Central memory CD8-positive, alpha-beta T cell (primary cell): ENCODE measurements around the gene BRI3.

Source experiments
- ATAC-seq: fragments of 150-1000 bp; cut with Tn5 transposase; replicated peaks from 2 replicates; pipeline ENCODE4 v1.10.0; 2022; ENCODE audit warnings: mild to moderate bottlenecking, moderate FRiP score, moderate number of reproducible peaks; ENCODE audit not compliant: poor library complexity, severe bottlenecking; ENCODE audit errors: extremely low read depth
- DNase-seq, 2 donors: peaks; one replicate each; pipeline ENCODE4 v3.0.0; 2021; ENCODE audit warnings: low spot score in 2 of 2
- H3K27ac Mint-ChIP-seq: one replicate; pipeline ENCODE4 v1.8.0; 2022; ENCODE audit warnings: low read depth, mild to moderate bottlenecking, moderate library complexity, mixed read lengths
- H3K27me3 Mint-ChIP-seq: one replicate; pipeline ENCODE4 v1.8.0; 2022; ENCODE audit warnings: mixed read lengths
- H3K36me3 Mint-ChIP-seq: one replicate; pipeline ENCODE4 v1.8.0; 2022; ENCODE audit warnings: mild to moderate bottlenecking, moderate library complexity, mixed read lengths; ENCODE audit not compliant: insufficient read depth
- H3K4me1 Mint-ChIP-seq: one replicate; pipeline ENCODE4 v1.8.0; 2022; ENCODE audit warnings: mixed read lengths
- H3K4me3 Mint-ChIP-seq: one replicate; pipeline ENCODE4 v1.8.0; 2022; ENCODE audit warnings: mild to moderate bottlenecking, moderate library complexity, mixed read lengths
- H3K9me3 Mint-ChIP-seq: one replicate; pipeline ENCODE4 v1.8.0; 2022; ENCODE audit warnings: mixed read lengths

Gene BRI3

GRCh38 chr7:98257701-98258100, 23.8 kb upstream of the BRI3 start:
- Mint-ChIP-seq H3K36me3 (peaks cover 20% of the 10 kb centered on the region), H3K9me3 (no peaks in the 10 kb centered on the region), H3K4me1 (peaks cover 24% of the 10 kb centered on the region), H3K27me3 (no peaks in the 10 kb centered on the region), H3K27ac (no peak overlapping the region), H3K4me3 (no peak overlapping the region)
- no peak for DNase-seq
- ATAC-seq, result no peak

DNA sequence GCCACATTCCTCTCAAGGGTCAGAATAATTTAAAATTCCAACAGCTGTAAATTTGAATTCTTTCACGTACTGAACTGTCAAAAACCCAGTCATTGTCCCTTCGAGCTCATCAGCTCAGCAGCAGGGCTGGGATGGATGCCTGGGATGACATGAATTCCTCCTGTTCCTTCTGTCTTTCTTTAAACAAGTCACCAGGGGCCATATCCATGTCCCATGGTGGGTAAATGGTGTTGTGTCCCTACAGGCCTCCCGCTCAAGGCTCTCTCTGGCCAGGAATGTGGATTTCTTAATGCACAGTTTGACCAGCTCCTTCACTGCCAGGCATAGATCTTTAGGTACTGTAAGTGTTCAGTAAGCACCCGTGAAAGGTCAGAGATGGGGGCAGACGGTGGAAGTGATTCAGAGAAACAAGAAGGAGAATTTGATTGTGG, 15.6 kb upstream of the BRI3 start:
- Mint-ChIP-seq H3K27ac (no peak overlapping the region), H3K4me1 (no peaks in the 10 kb centered on the region), H3K4me3 (no peak overlapping the region), H3K9me3 (no peaks in the 10 kb centered on the region), H3K27me3 (no peaks in the 10 kb centered on the region), H3K36me3 (peaks cover 6% of the 10 kb centered on the region)
- no peak for DNase-seq
- no peak for ATAC-seq

- ATAC-seq (no peak), DNase-seq (no peak)
- Mint-ChIP-seq H3K9me3 (no peaks in the 10 kb centered on the region), H3K4me3 (no peak overlapping the region), H3K27me3 (no peaks in the 10 kb centered on the region), H3K36me3 (peaks cover 6% of the 10 kb centered on the region), H3K4me1 (no peaks in the 10 kb centered on the region), H3K27ac (no peak overlapping the region)
Measured at GRCh38 chr7:98266840-98267239, 14.6 kb upstream of the BRI3 start.

- H3K4me1 Mint-ChIP-seq, result no peaks in the 10 kb centered on the region
- ATAC-seq (no peak), DNase-seq (no peak)
- H3K27me3 Mint-ChIP-seq, result no peaks in the 10 kb centered on the region
- H3K9me3 Mint-ChIP-seq, result no peaks in the 10 kb centered on the region
- no peak overlapping the region for H3K4me3 Mint-ChIP-seq
- H3K27ac Mint-ChIP-seq, result no peak overlapping the region
- H3K36me3 Mint-ChIP-seq, result peaks cover 4% of the 10 kb centered on the region
Measured at GRCh38 chr7:98267303-98267702, 14.2 kb upstream of the BRI3 start.

DNA sequence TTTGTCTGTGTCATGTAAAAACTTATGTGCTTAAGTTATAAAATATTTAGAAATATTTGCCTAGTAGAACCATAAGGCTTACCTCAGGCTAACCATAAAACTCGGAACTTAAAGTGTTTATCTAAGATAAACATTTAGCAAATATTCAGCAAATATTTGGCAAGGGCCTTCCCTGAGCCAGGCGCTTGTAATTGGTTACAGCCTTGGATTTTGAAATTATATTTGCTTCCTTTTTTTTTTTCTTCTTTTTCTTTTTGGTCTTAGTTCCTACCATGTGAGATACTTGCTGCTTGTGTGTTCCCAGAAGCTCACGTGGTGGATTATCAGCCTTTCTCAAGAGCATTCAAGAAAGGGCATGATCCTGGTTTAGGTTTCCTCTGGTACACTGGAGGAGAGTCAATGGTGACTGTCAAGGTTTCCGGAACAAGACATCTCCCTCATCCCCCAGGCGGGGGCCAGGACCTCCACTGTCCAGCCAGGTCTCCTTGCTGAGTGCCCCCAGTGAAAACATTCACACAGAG, 5.2 kb upstream of the BRI3 start:
- no peak overlapping the region for H3K4me3 Mint-ChIP-seq
- H3K9me3 Mint-ChIP-seq, result no peaks in the 10 kb centered on the region
- H3K27me3 Mint-ChIP-seq, result no peaks in the 10 kb centered on the region
- DNase-seq (no peak), ATAC-seq (no peak)
- no peak overlapping the region for H3K27ac Mint-ChIP-seq
- peaks cover 1% of the 10 kb centered on the region for H3K36me3 Mint-ChIP-seq
- no peaks in the 10 kb centered on the region for H3K4me1 Mint-ChIP-seq

DNA sequence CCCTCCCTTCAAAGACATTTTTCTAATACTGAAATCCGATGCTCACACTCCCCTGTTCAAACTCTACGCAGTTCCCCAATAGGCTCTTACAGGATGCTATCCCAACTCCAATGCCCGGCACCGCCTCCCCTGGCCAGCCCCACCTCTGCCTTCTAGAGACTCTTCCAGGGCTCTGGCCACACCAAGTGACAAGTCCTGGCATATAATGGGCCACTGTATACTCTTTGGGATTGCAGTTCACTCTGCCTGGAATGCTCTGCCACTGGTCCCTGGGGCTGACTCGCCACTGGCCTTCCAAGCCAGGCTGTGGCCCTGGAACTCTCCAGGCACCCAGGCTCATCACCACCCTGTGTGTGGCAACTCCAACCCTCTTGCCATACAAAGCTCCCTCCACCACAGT, 3.1 kb upstream of the BRI3 start:
- DNase-seq, result no peak
- Mint-ChIP-seq H3K4me1 (peaks cover 11% of the 10 kb centered on the region), H3K4me3 (no peak overlapping the region), H3K9me3 (no peaks in the 10 kb centered on the region), H3K27ac (no peak overlapping the region), H3K27me3 (no peaks in the 10 kb centered on the region), H3K36me3 (peaks cover 5% of the 10 kb centered on the region)
- no peak for ATAC-seq

DNA sequence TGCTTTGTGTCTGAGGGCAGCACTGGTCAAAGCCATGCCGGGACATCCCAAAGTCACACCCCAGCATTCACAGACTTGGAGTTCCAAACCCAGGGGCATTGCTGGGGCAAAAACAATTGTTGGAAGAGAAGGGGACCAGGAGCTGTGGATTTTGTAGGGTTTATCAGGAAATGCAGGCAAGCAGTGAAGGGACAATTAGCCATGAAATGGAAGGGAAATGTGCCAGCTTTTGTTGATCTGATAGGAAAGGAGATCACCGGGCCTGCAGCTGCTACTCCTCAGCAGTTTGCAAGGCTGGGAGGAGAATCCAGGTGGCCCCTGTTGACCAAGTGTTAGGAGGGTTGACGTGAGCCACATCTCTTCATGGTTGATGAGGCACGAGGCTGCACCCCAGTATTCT, 2.5 kb upstream of the BRI3 start:
- H3K36me3 Mint-ChIP-seq, result peaks cover 5% of the 10 kb centered on the region
- H3K9me3 Mint-ChIP-seq, result no peaks in the 10 kb centered on the region
- peaks cover 11% of the 10 kb centered on the region for H3K4me1 Mint-ChIP-seq
- H3K4me3 Mint-ChIP-seq, result no peak overlapping the region
- H3K27me3 Mint-ChIP-seq, result no peaks in the 10 kb centered on the region
- no peak for DNase-seq
- H3K27ac Mint-ChIP-seq, result no peak overlapping the region
- no peak for ATAC-seq

DNA sequence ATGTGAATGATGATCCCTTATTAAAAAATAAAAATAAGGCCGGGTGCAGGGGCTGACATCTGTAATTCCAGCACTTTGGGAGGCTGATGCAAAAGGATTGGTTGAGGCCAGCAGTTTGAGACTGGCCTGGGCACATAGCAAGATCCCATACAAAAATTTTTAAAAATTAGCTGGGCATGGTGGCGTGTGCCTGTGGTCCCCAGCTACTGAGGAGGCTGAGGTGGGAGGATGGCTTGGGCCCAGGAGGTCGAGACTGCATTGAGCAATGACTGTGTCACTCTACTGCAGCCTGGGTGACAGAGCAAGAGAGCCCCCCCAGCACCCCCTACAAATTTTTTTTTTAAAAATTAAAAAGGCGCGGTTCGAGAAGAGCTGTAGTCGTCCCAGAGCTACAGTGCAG, 1.2 kb upstream of the BRI3 start:
- DNase-seq (no peak), ATAC-seq (no peak)
- Mint-ChIP-seq H3K27ac (peak overlapping the region; percentile 46), H3K4me1 (peaks cover 24% of the 10 kb centered on the region), H3K4me3 (peak overlapping the region; percentile 78), H3K27me3 (no peaks in the 10 kb centered on the region), H3K9me3 (no peaks in the 10 kb centered on the region), H3K36me3 (peaks cover 9% of the 10 kb centered on the region)

- no peaks in the 10 kb centered on the region for H3K9me3 Mint-ChIP-seq
- peak overlapping the region; percentile 71 for H3K27ac Mint-ChIP-seq
- H3K36me3 Mint-ChIP-seq, result peaks cover 9% of the 10 kb centered on the region
- H3K27me3 Mint-ChIP-seq, result no peaks in the 10 kb centered on the region
- ATAC-seq (peak; percentile 27), DNase-seq (peak in 1 of 2 donors; percentile 20)
- peak overlapping the region; percentile 76 for H3K4me3 Mint-ChIP-seq
- peaks cover 24% of the 10 kb centered on the region for H3K4me1 Mint-ChIP-seq
Measured at GRCh38 chr7:98281757-98282606, 496 bp downstream of the BRI3 start.

DNA sequence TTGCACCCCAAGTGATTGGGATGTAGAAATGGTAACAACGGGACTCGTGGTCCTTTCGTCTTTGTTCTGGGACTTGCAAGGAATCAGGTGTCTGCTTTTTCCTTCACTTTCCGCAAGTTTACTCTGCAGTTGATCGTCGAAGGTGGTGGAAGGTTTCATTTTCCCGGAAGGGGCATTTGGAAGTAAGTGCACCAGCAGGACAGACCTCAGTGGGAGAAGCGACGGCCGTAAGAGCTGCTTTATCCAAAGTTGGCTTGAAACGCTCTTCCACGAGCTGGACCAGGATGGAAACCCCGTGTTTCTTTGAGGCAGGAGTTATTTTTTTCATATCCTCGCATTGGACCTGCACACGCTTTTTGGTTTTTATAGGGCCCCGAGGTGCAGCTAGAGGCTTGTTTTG, 1.2 kb downstream of the BRI3 start:
- Mint-ChIP-seq H3K27ac (peak overlapping the region; percentile 71), H3K9me3 (no peaks in the 10 kb centered on the region)

GRCh38 chr7:98283127-98283886, 1.8 kb downstream of the BRI3 start:
- Mint-ChIP-seq H3K36me3 (peaks cover 9% of the 10 kb centered on the region), H3K4me1 (peaks cover 24% of the 10 kb centered on the region), H3K27me3 (no peaks in the 10 kb centered on the region), H3K4me3 (peak overlapping the region; percentile 76), H3K27ac (peak overlapping the region; percentile 71), H3K9me3 (no peaks in the 10 kb centered on the region)
- DNase-seq, result no peak
- ATAC-seq, result no peak

More for the DNA sequence above, 1.2 kb downstream of the BRI3 start:
- Mint-ChIP-seq H3K4me3 (peak overlapping the region; percentile 76), H3K36me3 (peaks cover 9% of the 10 kb centered on the region), H3K27me3 (no peaks in the 10 kb centered on the region), H3K4me1 (peaks cover 24% of the 10 kb centered on the region)
- ATAC-seq (no peak), DNase-seq (no peak)

- no peaks in the 10 kb centered on the region for H3K27me3 Mint-ChIP-seq
- H3K36me3 Mint-ChIP-seq, result peaks cover 8% of the 10 kb centered on the region
- peak overlapping the region; percentile 51 for H3K4me3 Mint-ChIP-seq
- DNase-seq (no peak), ATAC-seq (no peak)
- H3K27ac Mint-ChIP-seq, result no peak overlapping the region
- H3K4me1 Mint-ChIP-seq, result peaks cover 24% of the 10 kb centered on the region
- no peaks in the 10 kb centered on the region for H3K9me3 Mint-ChIP-seq
Measured at GRCh38 chr7:98283887-98284222, 2.4 kb downstream of the BRI3 start.
